Activated CD8-positive, alpha-beta memory T cell treated with anti-CD3 and anti-CD28 coated beads for 24 hours (primary cell): ENCODE data around the gene CARMIL1.

Source experiments
- DNase-seq: peaks from one replicate; pipeline ENCODE4 v3.0.0-alpha.2; 2020

CARMIL1 gene

GRCh38 chr6:25278914-25279747 is at the start of gene CARMIL1:
Gene CARMIL1 (plus strand): TSS chr6:25279374. CDS start chr6:25279796, 422 bp downstream.
- DNase-seq = peak; percentile 87

GRCh38 chr6:25229671-25230321 is 49.4 kb upstream of the CARMIL1 start:
- no peak for DNase-seq

GRCh38 chr6:25232479-25232878 is 46.7 kb upstream of the CARMIL1 start:
- DNase-seq = no peak

- no peak for DNase-seq
Observed at GRCh38 chr6:25233226-25233625, 45.9 kb upstream of the CARMIL1 start.

- DNase-seq = no peak
Observed at GRCh38 chr6:25237579-25237978, 41.6 kb upstream of the CARMIL1 start.

GRCh38 chr6:25239059-25239458 is 40.1 kb upstream of the CARMIL1 start:
- no peak for DNase-seq

GRCh38 chr6:25239498-25239897 is 39.7 kb upstream of the CARMIL1 start:
- DNase-seq = no peak

- DNase-seq = no peak
Observed at GRCh38 chr6:25242567-25242966, 36.6 kb upstream of the CARMIL1 start.

- no peak for DNase-seq
Observed at GRCh38 chr6:25244865-25245264, 34.3 kb upstream of the CARMIL1 start.

- no peak for DNase-seq
Observed at GRCh38 chr6:25248123-25248522, 31.1 kb upstream of the CARMIL1 start.

- no peak for DNase-seq
Observed at GRCh38 chr6:25249133-25249532, 30.0 kb upstream of the CARMIL1 start.

- DNase-seq = no peak
Observed at GRCh38 chr6:25250878-25251277, 28.3 kb upstream of the CARMIL1 start.

GRCh38 chr6:25251426-25251825 is 27.7 kb upstream of the CARMIL1 start:
- no peak for DNase-seq

GRCh38 chr6:25253351-25253750 is 25.8 kb upstream of the CARMIL1 start:
- DNase-seq = no peak

GRCh38 chr6:25254671-25255070 is 24.5 kb upstream of the CARMIL1 start:
- no peak for DNase-seq

GRCh38 chr6:25257686-25258348 is 21.4 kb upstream of the CARMIL1 start:
- DNase-seq = no peak

- DNase-seq = no peak
Observed at GRCh38 chr6:25259756-25260155, 19.4 kb upstream of the CARMIL1 start.

- DNase-seq = no peak
Observed at GRCh38 chr6:25263657-25264056, 15.5 kb upstream of the CARMIL1 start.

GRCh38 chr6:25266456-25267100 is 12.6 kb upstream of the CARMIL1 start:
- DNase-seq = no peak

GRCh38 chr6:25267662-25268061 is 11.5 kb upstream of the CARMIL1 start:
- DNase-seq = no peak

- DNase-seq = no peak
Observed at GRCh38 chr6:25270559-25270958, 8.6 kb upstream of the CARMIL1 start.

GRCh38 chr6:25275436-25275835 is 3.7 kb upstream of the CARMIL1 start:
- DNase-seq = no peak

GRCh38 chr6:25277386-25277785 is 1.8 kb upstream of the CARMIL1 start:
- DNase-seq = no peak
